ENCODE data around the gene RWDD3.

GRCh38 chr1:95281781-95282517 lies 47.9 kb downstream of the RWDD3 start:
- TF ChIP-seq CTCF (IDR thresholded peaks at IDR 0.05), result no peak
- TF ChIP-seq POLR2A (IDR thresholded peaks at IDR 0.05), result no peak

Data from uterus (tissue), 2 donors.